Psoas muscle (tissue), 8 donors: ENCODE data around the gene SOAT2. TPM values are rescaled to one million over a fixed set of nuclear protein-coding genes. Genes with fewer than 3 reads are reported as not detected.

Experiments
- ATAC-seq, 4 donors: fragments of 200-7000 bp; cut with Tn5 transposase; one replicate each; pipeline ENCODE4 v1.9.1; 2020; ENCODE audit warnings: moderate library complexity in 3 of 4, mild to moderate bottlenecking in 2 of 4
- DNase-seq, 2 donors: peaks; one replicate each; pipeline ENCODE4 v3.0.0-alpha.2; 2020
- H3K27ac ChIP-seq: fragments of 200-600 bp; one replicate; pipeline ENCODE4 v1.8.0; 2022
- H3K27me3 ChIP-seq, 3 donors: fragments of 200-600 bp in 1 of 3; one replicate each; pipeline versions ENCODE4 v1.6.1 to v1.8.0; 2013 to 2022; ENCODE audit warnings: low read length in 2 of 3, mild to moderate bottlenecking in 2 of 3, moderate library complexity in 1 of 3; ENCODE audit not compliant: insufficient read depth in 3 of 3
- H3K36me3 ChIP-seq, 2 donors: fragments of 200-600 bp in 1 of 2; one replicate each; pipeline versions ENCODE4 v1.6.1 to v1.8.0; 2013 to 2022; ENCODE audit warnings: low read depth in 1 of 2, mild to moderate bottlenecking in 1 of 2, moderate library complexity in 1 of 2; ENCODE audit not compliant: insufficient read depth in 1 of 2
- H3K4me1 ChIP-seq: fragments of 200-600 bp; one replicate; pipeline ENCODE4 v1.8.0; 2022
- H3K4me3 ChIP-seq: fragments of 200-600 bp; one replicate; pipeline ENCODE4 v1.8.0; 2022; ENCODE audit warnings: mild to moderate bottlenecking
- H3K9me3 ChIP-seq: fragments of 200-600 bp; one replicate; pipeline ENCODE4 v1.8.0; 2022
- CTCF ChIP-seq: fragments of 200-600 bp; IDR thresholded peaks from one replicate; pipeline ENCODE4 v1.8.0; 2022; ENCODE audit warnings: antibody characterized with exemption
- WGBS, 3 donors: extraction: QIAGEN DNeasy Blood & Tissue Kit; methylation state at CpG; one replicate each; pipeline versions ENCODE4 v1.1.6 to v1.1.7; 2013; 5-methylcytosine and 5-hydroxymethylcytosine counted together
- intact Hi-C, 2 donors: fragments of 100-400 bp; cut with DNase I; formaldehyde crosslinking; loops; one replicate each; pipeline versions ENCODE4 v1.11.0 to v1.14.2; 2022
- polyA plus RNA-seq, 3 donors: library from polyadenylated mRNA; stranded (reverse); fragments of 200-250 nt; gene quantifications; one replicate each; pipeline ENCODE4 v1.2.3, GENCODE V29; 2013
- total RNA-seq, 4 donors: library from RNA; stranded (reverse); fragmentation: NEBNext Ultra II Directional in 2 of 4; extraction: Animal tissue kit (Norgen Biotek cat#: 25700) in 2 of 4; gene quantifications; one replicate each; pipeline versions ENCODE4 v1.2.1 to v1.2.4, GENCODE V29; 2021 to 2023
- donor health status: healthy with polysubstance abuse.
- donor health status: DM: no; HTN: no; CAD: no; lungs with moderate emphysema.
- donor health status: Bipolar disorder and iron deficiency.
- donor health status: healthy.
- donor health status: DM: yes; HTN: yes; CAD: no.
- donor health status: DM: no; HTN: no; CAD: no.
- donor health status: DM: no; HTN: no; CAD: no.
- donor health status: DM: yes; HTN: yes; CAD: no.

SOAT2 gene
- total and polyA plus RNA-seq, 7 donors = 0.05 to 0.07 (median 0.07) TPM; not detected in 4

- Histone ChIP-seq H3K4me1 (peaks cover 5% of the 10 kb centered on the region), H3K27me3 (no peaks in the 10 kb centered on the region), H3K9me3 (no peaks in the 10 kb centered on the region), H3K36me3 (no peaks in the 10 kb centered on the region), H3K27ac (peak overlapping the region; percentile 62), H3K4me3 (peak overlapping the region; percentile 72)
- no peak for TF ChIP-seq CTCF
- WGBS, 3 donors = 39 to 49% (median 44%) methylated on average over 8 to 9 of the region's 9 CpGs
- ATAC-seq = no peak
- intact Hi-C loops = loop anchor here in 1 of 2 donors (5.0 kb wide), 1 partner anchor 96 kb away; no protein-coding TSS in a partner anchor
- DNase-seq = no peak
Observed at GRCh38 chr12:53096759-53097158, 6.5 kb upstream of the SOAT2 start.

GRCh38 chr12:53097207-53097563 is 6.1 kb upstream of the SOAT2 start:
- Histone ChIP-seq H3K4me1 (peaks cover 5% of the 10 kb centered on the region), H3K4me3 (peak overlapping the region; percentile 72), H3K36me3 (no peaks in the 10 kb centered on the region), H3K27me3 (no peaks in the 10 kb centered on the region), H3K27ac (peak overlapping the region; percentile 62), H3K9me3 (no peaks in the 10 kb centered on the region)
- intact Hi-C loops = loop anchor here in 1 of 2 donors (5.0 kb wide), 1 partner anchor 95 kb away; no protein-coding TSS in a partner anchor
- DNase-seq = no peak
- TF ChIP-seq CTCF = no peak
- 2 to 4% (median 4%) methylated on average over 9 of the region's 9 CpGs for WGBS, 3 donors
- peak in 1 of 4 donors; percentile 19 for ATAC-seq

- Histone ChIP-seq H3K4me3 (peak within 1 kb of the TSS; percentile 72), H3K27ac (peak within 1 kb of the TSS; percentile 62), H3K36me3 (no peaks in the 10 kb centered on the region), H3K4me1 (peaks cover 5% of the 10 kb centered on the region), H3K27me3 (no peaks in the 10 kb centered on the region), H3K9me3 (no peaks in the 10 kb centered on the region)
- TF ChIP-seq CTCF = no peak
- intact Hi-C loops = loop anchor here (2.0 to 5.0 kb wide), 2 partner anchors 31 to 95 kb away; no protein-coding TSS in a partner anchor
- 2 to 8% (median 4%) methylated on average over 30 to 51 of the region's 51 CpGs for WGBS, 3 donors
- ATAC-seq (peak; percentile 43 to 60 (median 52)), DNase-seq (peak; percentile 71 to 82)
Observed at GRCh38 chr12:53097564-53098353, 5.5 kb upstream of the SOAT2 start, which contains the start of gene IGFBP6. IGFBP6 (plus strand) TSS chr12:53097667; CDS start chr12:53097718, 51 bp downstream.

GRCh38 chr12:53098354-53098981 is 4.8 kb upstream of the SOAT2 start:
- Histone ChIP-seq H3K4me3 (peak overlapping the region; percentile 72), H3K4me1 (peaks cover 5% of the 10 kb centered on the region), H3K9me3 (no peaks in the 10 kb centered on the region), H3K27ac (peak overlapping the region; percentile 62), H3K36me3 (no peaks in the 10 kb centered on the region), H3K27me3 (no peaks in the 10 kb centered on the region)
- intact Hi-C loops = loop anchor here (2.0 to 5.0 kb wide), 2 partner anchors 32 to 94 kb away; no protein-coding TSS in a partner anchor
- WGBS, 3 donors = 51 to 64% (median 59%) methylated on average over 13 of the region's 13 CpGs
- TF ChIP-seq CTCF = no peak
- ATAC-seq = peak in 3 of 4 donors; percentile 20 to 43 (median 40)
- DNase-seq = peak; percentile 60 to 70
